Measurements from ENCODE around the gene VAV1.

VAV1 gene

DNA sequence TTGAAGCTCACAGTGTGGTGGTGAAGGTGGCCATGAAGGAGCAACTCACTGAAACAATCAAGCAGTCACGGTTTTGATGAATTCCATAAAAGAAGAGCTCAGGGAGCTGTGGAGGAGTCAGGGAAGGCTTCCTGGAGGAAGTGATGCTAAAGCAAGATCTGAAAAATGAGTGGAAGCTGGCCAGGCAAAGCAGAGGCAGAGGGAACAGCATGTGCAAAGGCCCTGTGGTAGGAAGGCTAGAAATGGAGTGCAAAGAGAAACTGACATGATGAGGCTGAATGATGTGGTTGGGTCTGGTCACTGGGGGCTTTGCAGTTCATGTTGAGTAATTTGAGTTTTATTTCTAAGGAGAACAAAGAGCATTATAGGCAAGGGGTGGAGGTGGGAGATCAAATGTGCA is 121.8 kb downstream of the VAV1 start:
- no peak for DNase-seq (ENCODE audit: low read depth)

DNA sequence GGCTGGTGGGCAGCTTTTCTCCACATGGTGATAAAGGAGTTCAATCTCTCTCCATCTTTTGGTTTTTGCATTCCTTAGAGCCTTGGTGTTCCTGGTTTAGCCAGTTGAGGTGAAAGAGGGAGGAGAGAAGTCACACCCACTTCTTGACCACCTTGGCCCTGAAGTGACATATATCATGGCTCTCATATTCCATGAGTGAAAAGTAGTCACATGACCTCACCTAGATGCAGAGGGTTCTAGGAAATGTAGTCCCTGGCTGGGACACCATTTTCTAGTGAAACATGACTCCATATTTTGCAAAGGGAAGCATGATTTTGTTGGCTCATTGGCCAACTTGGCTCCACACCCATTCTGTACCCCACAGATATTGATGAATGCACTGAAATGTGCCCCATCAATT is 130.9 kb downstream of the VAV1 start:
- no peak for DNase-seq (ENCODE audit: low read depth)

DNA sequence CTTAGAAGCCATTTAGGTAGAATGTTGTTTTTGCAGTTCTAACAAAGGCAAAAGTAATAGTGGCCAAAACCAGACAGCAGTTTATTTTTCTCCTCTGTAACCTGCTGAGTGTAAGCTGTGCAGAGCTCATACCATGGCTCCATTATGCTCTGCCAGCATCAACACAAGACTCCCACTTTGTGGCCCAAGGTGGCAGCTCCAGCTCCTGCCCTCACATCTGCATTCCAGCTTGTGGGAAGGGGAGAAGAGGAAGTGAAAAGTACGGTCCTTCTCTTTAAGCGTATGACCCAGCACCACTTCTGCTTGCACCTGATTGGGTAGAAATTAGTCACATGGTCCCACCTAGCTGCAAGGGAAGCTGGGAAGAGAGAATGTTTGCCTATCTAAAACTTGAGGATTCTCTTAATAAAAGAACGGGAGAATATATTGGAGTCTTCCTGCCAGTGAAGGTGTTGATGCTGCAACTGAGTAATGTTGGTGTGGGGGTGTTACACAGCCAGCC is 134.1 kb downstream of the VAV1 start:
- no peak for DNase-seq (ENCODE audit: low read depth)
